Endothelial cell (in vitro differentiated cells): ENCODE data around the gene WWC2. TPM values are rescaled to one million over a fixed set of nuclear protein-coding genes. Genes with fewer than 3 reads are reported as not detected.

ENCODE experiments used
- DNase-seq: peaks from one replicate; pipeline ENCODE4 v3.0.0; 2021; ENCODE audit warnings: low spot score
- H3K27ac Mint-ChIP-seq: one replicate; pipeline ENCODE4 v1.8.0; 2021; ENCODE audit warnings: mixed read lengths, inconsistent platforms; ENCODE audit not compliant: unreplicated experiment
- H3K27me3 Mint-ChIP-seq: one replicate; pipeline ENCODE4 v1.8.0; 2021; ENCODE audit warnings: mild to moderate bottlenecking, moderate library complexity, mixed read lengths, inconsistent platforms; ENCODE audit not compliant: unreplicated experiment
- H3K36me3 Mint-ChIP-seq: one replicate; pipeline ENCODE4 v1.8.0; 2021; ENCODE audit warnings: mild to moderate bottlenecking, low read depth, mixed read lengths, inconsistent platforms; ENCODE audit not compliant: unreplicated experiment
- H3K4me1 Mint-ChIP-seq: one replicate; pipeline ENCODE4 v1.8.0; 2021; ENCODE audit warnings: mild to moderate bottlenecking, mixed read lengths, inconsistent platforms; ENCODE audit not compliant: unreplicated experiment
- H3K4me3 Mint-ChIP-seq: one replicate; pipeline ENCODE4 v1.8.0; 2021; ENCODE audit warnings: mild to moderate bottlenecking, mixed read lengths, inconsistent platforms; ENCODE audit not compliant: unreplicated experiment
- H3K9me3 Mint-ChIP-seq: one replicate; pipeline ENCODE4 v1.8.0; 2021; ENCODE audit warnings: mixed read lengths, inconsistent platforms; ENCODE audit not compliant: unreplicated experiment
- CTCF ChIP-seq: fragments of 200-600 bp; sonication (generic); IDR thresholded peaks from one replicate; pipeline ENCODE4 v1.5.0; 2021; ENCODE audit warnings: antibody characterized with exemption; ENCODE audit not compliant: unreplicated experiment
- total RNA-seq: library from RNA; stranded (reverse); fragmentation: NEBNext Ultra II Directional; extraction: Animal tissue kit (Norgen Biotek cat#: 25700); gene quantifications from one replicate; pipeline ENCODE4 v1.2.1, GENCODE V29; 2021; ENCODE audit not compliant: unreplicated experiment

Gene WWC2
- total RNA-seq, 1 donor from 2014 or later, result 32.0 TPM

DNA sequence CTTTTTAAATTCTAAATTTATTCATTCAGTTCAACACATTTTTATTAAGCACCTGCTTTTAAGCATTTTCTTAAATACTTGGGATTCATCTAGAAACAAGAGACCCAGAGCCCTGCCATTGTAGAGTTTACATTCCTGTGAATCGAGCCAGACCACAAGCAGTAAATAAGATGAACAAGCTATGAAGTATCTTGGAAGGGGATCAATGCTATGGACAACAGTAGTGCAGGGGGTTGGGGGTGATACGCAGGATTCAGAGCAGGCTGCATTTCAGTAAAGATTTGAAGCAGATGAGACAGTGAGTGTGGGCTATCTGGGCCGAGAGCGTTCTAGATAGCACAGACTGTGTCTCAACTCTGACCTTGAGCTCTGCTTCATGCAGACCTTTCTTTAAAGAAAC is 185.9 kb downstream of the WWC2 start:
- Mint-ChIP-seq H3K36me3 (peaks cover 20% of the 10 kb centered on the region), H3K27ac (no peak overlapping the region), H3K4me3 (no peak overlapping the region), H3K4me1 (peaks cover 13% of the 10 kb centered on the region), H3K27me3 (peaks cover 2% of the 10 kb centered on the region), H3K9me3 (no peaks in the 10 kb centered on the region)
- no peak for TF ChIP-seq CTCF
- no peak for DNase-seq

DNA sequence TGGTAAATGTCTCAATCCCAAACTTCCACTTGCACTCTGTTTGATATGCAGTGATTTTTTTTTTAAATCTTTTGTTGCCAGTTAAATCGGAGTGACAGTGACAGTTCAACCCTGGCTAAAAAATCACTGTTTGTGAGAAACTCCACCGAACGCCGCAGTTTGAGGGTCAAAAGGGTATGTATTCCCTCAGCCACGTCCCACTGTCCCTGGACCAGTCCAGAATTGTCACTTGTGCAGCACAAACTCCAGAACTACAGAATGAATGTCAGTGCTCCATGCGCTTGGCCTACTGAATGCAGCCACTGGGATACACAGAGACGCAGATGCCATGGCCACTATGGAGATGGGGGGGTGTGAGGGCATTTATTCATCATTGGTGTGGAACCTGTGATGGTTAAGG is 186.8 kb downstream of the WWC2 start:
- H3K4me3 Mint-ChIP-seq, result no peak overlapping the region
- no peaks in the 10 kb centered on the region for H3K9me3 Mint-ChIP-seq
- H3K27me3 Mint-ChIP-seq, result peaks cover 2% of the 10 kb centered on the region
- peaks cover 20% of the 10 kb centered on the region for H3K36me3 Mint-ChIP-seq
- TF ChIP-seq CTCF, result no peak
- no peak overlapping the region for H3K27ac Mint-ChIP-seq
- DNase-seq, result no peak
- H3K4me1 Mint-ChIP-seq, result peaks cover 13% of the 10 kb centered on the region

DNA sequence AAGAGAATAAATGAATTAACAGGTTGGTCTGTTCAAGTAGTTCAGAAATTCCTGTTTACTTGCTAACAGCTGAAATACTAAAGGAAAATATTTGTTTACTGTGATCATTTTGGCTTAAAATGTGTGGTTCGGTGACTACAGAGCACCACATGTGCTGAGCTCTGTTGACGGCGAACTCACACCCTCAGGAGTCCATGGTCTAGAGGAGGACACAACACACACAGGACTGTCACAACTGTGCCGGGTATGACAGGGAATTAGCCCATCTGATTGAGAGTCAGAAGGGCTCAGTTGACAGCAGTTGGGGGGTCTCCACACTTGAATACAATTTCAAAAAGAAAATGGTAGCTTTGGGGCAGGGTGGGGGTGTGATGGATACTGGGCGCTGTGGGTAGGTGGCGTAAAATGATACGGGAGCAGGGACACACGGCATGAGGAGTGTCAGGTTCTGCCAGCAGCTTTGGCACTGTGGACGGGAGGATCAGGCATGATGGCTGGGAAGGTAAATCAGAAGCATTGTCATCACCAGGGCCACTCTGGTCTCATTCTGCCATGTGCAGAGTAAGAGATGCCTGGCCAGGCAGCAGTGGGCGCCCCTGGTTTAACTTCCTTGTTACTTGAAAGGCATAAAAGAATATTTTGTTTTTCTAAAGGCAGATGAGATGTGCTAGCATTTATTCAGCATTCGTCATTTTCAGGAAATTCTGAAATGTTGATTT is 187.7 kb downstream of the WWC2 start:
- peaks cover 13% of the 10 kb centered on the region for H3K4me1 Mint-ChIP-seq
- no peak for DNase-seq
- H3K36me3 Mint-ChIP-seq, result peaks cover 20% of the 10 kb centered on the region
- no peak overlapping the region for H3K4me3 Mint-ChIP-seq
- peaks cover 2% of the 10 kb centered on the region for H3K27me3 Mint-ChIP-seq
- H3K27ac Mint-ChIP-seq, result no peak overlapping the region
- TF ChIP-seq CTCF, result no peak
- H3K9me3 Mint-ChIP-seq, result no peaks in the 10 kb centered on the region

- H3K36me3 Mint-ChIP-seq, result peaks cover 20% of the 10 kb centered on the region
- TF ChIP-seq CTCF, result no peak
- no peak overlapping the region for H3K4me3 Mint-ChIP-seq
- H3K4me1 Mint-ChIP-seq, result peaks cover 13% of the 10 kb centered on the region
- peaks cover 2% of the 10 kb centered on the region for H3K27me3 Mint-ChIP-seq
- H3K9me3 Mint-ChIP-seq, result no peaks in the 10 kb centered on the region
- H3K27ac Mint-ChIP-seq, result no peak overlapping the region
- DNase-seq, result no peak
Observed at GRCh38 chr4:183287309-183287659, 188.2 kb downstream of the WWC2 start.

GRCh38 chr4:183287677-183288076 is 188.6 kb downstream of the WWC2 start:
- no peak for TF ChIP-seq CTCF
- H3K4me1 Mint-ChIP-seq, result peaks cover 13% of the 10 kb centered on the region
- H3K4me3 Mint-ChIP-seq, result no peak overlapping the region
- H3K36me3 Mint-ChIP-seq, result peaks cover 21% of the 10 kb centered on the region
- H3K27ac Mint-ChIP-seq, result no peak overlapping the region
- H3K27me3 Mint-ChIP-seq, result peaks cover 2% of the 10 kb centered on the region
- DNase-seq, result no peak
- no peaks in the 10 kb centered on the region for H3K9me3 Mint-ChIP-seq
